Fibroblast of skin of left quadriceps (primary cell): ENCODE measurements around the gene ZBTB17.
"Not testable (repeated sequence)": the region's sequence is repeated elsewhere in the genome, so short reads cannot be mapped to it uniquely, and the experiment has no call there.

Experiments
- DNase-seq, 2 experiments: peaks; one replicate each; pipeline ENCODE4 v3.0.0-alpha.2; 2013; ENCODE audit warnings: low read depth in 2 of 2

Gene ZBTB17

DNA sequence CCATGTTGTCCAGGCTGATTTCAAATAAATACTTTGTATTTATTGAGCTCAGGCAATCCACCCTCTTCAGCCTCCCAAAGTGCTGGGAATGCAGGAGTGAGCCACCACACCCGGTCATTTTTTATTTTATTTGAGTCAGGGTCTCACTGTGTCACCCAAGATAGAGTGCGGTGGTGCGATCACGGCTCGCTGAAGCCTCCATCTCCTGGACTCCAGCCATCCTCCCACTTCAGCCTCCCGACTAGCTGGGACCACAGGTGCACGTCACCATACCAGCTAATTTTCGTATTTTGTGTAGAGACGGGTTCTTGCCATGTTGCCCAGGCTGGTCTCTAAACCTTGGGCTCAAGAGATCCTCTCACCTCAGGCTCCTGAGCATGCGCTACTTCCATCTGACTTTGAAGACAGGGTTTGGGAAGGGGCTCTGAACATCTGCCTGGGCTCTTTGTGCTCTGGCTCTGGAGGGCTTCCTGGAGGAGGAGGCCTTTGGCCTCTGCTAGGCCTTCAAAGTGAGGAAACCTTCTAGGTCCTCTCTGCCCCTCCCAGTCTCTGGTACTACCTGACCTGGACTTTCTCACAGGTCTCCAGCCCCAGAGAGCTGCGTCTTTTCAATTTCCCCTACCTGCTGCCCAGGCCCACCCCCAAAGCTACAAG is 36.2 kb upstream of the ZBTB17 start:
- DNase-seq: no peak

DNA sequence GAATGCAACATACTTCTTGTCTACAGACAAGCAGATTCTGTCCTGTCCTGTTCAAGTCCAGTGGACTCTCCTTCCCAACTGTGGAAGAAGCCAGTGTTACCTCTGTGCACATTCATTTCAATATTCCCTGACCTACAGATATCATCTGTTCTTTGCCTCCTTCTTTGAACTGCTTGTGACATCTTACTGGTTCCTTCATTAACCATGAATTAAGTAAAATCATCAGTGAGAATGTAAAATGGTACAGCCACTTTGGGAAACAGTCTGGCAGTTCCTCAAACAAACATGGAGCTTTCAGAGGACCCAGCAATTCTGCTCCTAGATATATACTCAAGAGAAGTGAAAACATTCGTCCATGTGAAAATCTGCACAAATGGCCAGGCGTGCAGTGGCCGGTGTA is 34.9 kb upstream of the ZBTB17 start:
- DNase-seq: no peak

DNA sequence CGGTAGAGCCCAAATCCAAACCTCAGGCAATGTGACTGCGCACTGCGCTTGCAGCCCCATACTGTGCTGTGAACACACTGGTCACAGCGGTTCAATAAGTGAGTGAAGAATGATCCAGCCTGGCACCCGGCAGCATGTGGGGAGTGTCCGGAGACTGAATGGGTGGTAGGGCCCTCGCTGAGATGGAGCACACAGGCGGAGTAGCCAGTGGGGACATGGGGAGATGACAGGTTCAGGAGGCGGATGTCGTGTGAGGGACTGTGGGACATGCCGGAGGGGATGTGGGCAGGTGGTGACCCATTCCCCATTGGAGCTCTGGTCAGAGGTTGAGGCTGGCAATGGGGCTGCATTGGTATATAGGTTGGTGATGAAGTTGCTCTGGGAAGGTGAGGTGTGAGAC is 33.8 kb upstream of the ZBTB17 start:
- DNase-seq: no peak

DNA sequence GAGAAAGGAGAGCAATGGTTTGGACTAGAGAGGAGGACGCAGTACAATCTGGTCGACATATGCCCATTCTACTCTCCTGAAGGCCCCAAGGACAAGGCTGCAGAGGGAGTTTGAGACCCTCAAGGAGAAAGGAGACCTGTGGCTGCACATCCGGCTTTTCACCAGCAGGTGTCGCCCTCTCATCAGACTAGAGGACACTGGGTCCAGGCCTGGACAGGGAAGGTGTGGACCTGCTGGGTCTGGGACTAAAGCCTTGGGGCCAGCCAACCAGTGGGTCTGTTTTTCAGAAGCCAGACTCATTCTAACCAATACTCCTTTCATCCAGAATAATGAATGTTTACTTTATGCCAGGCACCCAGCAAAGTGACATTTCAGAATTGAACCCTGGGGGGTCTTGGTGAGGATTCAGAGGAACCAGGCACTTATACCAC is 33.1 kb upstream of the ZBTB17 start:
- peak in 1 of 2 experiments; percentile 38 for DNase-seq

DNA sequence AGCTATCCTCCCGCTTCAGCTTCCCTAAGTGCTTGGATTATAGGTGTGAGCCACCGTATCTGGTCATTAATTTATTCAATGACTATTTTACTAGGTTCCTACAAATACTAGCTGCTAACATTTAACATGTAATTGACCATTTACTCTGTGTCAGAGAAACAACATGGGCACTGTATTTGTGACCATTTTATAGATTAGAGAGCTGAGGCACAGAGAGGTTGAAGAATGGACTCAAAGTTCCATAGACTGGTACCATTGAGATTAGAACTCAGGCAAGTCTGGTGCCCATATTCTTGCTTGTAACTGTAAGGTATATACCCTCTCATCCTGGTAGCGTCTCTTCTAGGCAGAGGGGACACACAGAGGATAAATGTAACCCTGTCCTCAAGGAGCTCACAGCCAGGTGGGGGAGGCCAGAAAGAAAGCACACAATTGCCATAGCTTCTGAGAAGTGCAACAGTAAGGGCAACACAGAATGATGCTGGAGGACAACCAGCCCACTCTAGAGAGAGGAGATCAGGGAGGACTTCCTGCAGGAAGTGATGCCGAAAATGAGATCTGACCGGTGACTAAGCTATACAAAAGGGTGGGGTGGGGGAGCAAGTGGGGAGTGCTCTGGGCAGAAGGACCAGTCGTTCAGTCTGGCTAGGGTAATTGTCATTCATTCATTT is 31.9 kb upstream of the ZBTB17 start:
- DNase-seq: no peak

DNA sequence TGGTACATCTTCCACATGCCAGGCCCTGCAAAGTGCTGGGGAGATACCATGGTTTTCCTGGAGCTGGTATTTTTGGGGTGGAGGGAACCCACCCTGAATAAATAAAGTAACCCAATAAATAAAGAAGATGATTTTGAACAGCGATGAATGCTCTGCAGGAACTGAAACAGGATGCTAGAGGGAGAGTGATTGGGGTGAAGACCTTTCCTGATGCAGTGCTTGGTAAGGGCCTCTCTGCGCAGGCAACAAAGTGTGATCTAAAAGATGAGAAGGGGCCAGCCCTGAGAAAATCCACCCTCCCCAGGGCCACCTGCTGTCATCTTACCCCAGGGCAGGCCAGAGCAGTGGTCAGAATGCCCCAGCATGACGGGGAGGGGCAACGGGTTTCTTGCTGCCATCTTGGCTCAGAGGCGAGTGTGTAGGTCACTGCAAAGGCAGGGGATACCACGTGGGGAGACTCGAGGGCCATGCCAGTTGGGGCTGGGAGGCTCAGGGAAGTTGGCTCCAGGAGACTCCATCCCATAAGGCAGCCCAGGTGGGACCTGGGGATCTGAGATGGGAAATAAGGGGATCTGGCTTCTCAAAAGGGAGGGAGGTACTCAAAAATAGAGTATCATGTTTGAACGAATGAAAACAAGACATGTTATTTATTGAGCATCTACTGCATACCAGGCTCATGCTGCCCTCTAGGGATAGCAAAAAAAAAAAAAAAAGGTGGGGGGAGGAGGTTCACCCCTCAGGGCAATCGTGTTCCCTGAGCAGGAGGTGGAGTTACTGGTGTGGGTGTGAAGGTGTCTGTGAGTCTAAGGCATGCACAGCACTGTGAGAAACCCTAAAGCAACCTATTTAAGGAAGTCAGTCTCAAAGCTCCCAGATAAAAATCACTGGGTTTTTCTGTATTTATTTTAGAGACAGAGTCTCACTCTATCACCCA is 30.9 kb upstream of the ZBTB17 start:
- no peak for DNase-seq

DNA sequence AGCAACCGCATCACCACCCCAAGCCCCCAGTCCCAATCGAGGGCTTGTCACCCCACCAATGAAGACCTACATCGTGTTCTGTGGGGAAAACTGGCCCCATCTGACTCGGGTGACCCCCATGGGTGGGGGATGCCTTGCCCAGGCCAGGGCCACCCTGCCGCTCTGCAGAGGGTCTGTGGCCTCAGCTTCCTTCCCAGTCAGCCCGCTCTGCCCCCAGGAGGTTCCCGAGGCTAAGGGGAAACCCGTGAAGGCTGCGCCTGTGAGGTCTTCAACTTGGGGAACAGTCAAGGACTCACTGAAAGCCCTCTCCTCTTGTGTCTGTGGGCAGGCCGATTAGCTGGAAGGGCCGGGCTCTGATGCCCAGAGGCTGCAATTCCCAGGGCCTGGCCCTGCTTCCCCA is 30.1 kb upstream of the ZBTB17 start:
- no peak for DNase-seq

DNA sequence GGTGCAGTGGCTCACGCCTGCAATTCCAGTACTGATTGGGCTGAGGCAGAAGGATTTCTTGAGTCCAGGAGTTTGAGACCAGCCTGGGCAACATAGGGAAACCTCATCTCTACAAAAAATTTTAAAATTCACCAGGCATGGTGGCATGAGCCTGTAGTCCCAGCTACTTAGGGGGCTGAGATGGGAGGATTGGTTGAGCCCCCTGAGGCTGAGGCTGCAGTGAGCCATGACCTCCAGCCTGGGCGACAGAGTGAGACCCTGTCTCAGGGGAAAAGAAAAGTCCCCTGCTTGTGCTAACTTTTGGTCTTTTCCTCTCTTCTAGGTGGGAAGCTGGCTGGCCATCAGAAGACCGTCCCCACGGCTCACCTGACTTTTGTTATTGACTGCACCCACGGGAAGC is 29.7 kb upstream of the ZBTB17 start:
- DNase-seq: no peak

DNA sequence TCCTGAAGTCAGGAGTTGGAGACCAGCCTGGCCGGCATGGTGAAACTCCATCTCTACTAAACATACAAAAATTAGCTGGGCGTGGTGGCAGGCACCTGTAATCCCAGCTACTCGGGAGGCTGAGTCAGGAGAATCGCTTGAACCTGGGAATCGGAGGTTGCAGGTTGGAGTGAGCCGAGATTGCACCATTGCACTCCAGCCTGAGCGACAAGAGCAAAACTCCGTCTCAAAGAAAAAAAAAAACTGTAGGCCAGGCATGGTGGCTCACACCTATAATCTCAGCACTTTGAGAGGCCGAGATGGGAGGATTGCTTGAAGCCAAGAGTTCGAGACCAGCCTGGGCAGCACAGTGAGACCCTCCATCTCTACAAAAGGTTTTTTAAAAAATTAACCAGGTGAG is 25.4 kb upstream of the ZBTB17 start:
- DNase-seq: not testable (repeated sequence)

DNA sequence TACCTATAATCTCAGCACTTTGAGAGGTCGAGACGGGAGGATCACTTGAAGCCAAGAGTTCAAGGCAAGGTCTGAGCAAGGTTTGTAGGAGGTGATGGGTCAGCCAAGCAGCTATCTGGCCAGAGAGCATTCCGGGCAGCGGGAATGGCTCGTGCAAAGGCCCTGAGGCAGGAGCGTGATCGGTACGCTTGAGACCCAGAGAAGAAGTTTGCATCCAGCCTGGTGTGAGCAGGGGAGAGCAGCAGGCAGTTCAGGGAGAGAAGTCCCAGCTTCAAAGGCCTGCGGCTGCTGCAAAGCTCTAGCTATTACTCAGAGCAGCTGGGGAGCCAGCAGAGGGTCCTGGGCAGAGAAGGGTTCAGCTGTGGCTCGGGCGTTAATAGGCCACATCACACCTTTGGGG is 23.0 kb upstream of the ZBTB17 start:
- no peak for DNase-seq

DNA sequence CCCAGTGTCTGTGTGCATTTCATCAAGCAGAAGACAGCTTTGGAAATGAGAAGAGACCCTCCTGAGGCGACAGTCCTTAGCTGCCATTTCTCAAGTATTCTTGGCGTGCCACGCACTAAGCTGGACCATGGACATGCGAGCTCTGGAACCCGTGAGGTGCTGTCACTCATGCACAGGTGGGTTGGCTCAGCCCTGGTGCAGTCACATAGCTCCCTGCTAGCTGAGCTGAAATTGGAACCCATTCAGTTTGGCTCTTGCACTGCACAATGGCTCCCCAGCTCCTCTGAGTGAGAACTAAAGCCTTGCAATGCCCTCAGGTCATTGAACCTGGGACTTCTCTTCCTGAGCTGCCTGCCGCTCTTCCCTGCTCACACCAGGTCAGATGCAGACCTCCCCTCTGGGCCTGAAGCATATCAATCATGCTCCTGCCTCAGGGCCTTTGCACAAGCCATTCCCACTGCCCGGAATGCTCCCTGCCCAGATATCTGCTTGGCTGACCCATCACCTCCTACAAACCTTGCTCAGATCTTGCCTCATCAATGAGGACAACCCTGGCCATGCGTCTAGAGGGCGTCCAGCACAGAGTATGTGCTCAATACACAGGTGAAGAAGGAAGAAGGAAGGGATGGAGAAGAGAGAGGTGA is 21.9 kb upstream of the ZBTB17 start:
- no peak for DNase-seq

DNA sequence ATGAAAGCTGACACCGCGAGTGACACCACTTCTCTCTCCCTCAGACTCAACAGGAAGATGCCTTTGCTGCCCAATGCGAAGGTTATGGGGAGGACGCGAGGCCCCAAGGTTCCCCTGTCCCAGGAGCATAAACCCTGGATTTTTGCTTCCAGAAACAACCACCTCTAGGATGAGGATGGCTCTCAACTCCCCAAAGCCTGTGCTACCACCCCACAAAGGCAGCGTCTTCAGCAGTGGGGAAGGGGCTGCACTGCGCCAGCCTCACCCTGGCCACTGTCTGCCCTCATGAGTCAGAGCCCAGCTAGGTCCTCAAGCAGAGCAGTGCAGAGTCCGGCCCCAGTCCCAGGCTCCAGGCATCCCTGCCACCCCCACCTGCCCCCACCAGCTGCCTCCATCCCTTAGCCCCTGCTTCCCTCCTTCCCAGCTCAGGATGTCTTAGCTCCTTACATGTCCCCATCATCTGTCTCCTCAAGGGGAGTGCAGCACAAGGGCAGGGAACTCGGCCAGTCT is 21.2 kb upstream of the ZBTB17 start:
- no peak for DNase-seq

DNA sequence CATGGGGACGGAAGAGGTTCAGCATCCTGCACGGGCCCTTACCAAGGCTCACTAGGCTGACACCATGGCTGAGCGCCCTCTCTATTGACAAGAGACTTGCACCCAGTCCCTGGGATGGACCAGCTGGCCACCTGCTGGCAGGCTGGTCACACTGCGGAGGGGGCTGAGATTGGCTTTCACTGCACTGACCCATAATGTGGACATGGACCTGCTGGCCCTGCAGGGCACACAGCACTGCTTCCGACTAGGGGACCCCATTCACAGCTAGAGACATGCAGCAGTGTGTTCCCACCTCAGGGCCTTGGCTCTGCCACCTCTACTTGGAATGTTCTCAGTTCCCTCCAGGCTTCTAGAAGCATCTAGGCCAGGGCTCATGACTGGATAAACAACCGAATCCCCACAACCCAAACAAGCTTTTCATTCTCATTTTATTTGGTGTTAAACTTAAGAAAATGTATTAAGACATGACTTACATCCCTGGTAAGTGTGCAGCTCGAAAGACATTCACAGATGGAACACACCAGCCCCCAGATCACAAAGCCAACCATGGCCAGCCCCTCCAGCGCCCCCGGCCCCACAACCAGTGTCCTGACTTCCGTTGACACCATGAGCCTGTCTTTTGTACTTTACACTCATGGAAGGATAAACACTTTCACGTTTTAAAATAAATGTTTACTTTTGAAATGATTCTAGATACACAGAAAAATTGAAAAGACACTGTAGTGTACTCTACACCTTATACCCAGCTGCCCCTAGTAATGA is 18.9 kb upstream of the ZBTB17 start:
- DNase-seq: no peak

DNA sequence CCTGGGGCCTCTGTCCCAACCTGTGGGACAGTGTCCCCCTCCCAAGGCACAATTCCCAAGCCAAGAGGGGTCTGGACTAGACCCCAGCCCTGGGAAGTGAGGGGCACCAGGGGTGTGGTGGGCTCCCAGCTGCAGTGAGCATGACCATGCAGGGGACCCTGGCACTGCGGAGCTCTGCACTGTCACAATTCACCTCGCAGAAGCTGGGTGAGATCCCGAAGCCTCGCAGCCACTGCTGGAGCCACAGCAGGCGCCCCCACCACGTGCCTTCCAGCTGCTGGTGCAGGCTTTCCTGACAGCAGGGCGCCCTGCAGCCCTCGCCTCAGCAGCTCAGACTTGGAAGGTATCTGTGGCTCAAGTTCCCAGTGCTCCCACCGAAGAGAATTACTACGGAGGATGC is 18.2 kb upstream of the ZBTB17 start:
- DNase-seq: no peak

DNA sequence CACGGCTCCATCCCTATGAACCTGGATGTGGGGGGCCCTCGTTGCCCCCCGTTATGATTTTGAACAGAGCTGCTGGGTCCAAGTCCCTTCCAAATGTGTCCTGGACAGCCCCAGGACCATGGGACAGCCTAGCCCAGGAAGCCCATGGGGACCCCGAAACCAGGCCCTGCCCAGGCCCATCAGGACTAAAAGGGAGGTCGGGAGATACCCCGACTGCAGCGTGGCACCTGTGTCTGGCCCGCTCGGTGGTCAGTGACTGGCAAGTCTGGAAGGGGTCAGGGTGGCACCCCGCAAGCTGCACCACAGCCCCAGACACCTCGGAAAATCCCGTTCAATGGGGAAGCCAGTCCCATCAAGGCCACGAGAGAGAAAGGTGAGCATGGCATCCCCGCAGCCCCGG is 17.8 kb upstream of the ZBTB17 start:
- DNase-seq: no peak

DNA sequence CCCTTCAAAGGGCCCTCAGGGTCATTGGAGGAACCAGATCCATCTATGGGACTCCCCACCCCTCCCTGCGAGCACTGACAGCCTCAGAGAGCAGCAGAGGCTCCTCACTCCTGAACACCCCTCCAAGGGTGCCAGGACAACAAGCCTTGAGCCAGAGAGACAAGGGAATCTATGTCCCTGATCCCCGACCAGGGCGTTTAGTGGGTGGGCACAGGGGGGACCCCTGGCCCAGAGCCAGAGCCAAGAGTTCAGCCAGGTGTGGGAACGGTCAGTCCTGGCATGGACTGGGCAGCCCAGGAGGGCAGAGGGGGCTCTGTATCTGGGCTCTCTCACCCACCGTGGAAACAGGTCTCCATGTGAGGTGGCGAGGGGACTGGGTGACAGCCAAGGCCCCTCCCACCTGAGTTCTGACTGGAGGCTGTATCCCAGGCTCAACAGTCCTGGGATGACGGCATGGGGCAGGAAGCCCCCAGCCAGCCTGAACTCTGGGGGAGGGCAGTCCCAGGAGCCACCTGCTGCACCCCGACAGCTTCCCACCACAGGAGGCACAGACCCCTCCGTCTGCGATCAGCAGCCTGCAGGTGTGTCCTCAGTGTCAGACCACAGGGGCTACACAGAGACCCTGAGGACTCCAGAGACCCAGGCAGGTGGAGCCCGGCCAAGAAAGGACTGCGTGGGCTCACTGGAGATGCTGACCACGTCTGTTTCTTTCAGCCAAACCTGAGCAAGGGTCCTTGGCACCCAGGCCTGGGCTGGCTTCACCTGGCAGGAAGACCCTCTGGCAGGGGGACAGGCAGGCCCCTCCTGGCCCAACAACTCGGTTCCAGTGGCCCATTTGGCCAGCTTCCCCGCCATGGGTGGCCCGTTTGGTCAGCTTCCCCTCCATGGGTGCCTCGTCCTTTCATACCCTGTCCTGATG is 16.9 kb upstream of the ZBTB17 start:
- no peak for DNase-seq

DNA sequence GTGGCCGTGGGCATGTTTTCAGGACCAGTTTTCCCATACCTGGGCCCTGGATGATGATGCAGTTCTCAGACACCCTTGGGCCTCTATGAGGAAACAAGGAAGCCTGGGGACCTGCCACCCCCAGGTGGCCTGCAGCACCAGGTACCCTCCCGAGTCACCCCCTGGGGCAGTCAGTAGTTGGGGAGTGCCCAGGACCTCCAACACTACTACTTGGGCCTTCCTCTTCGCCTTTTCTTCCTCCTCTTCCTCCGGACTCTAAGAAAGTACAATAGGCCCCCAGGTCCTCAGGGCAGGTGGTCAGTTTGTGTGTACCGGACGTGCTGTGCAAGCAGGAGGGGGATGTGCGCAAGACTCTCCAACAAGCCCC is 16.3 kb upstream of the ZBTB17 start:
- no peak for DNase-seq

DNA sequence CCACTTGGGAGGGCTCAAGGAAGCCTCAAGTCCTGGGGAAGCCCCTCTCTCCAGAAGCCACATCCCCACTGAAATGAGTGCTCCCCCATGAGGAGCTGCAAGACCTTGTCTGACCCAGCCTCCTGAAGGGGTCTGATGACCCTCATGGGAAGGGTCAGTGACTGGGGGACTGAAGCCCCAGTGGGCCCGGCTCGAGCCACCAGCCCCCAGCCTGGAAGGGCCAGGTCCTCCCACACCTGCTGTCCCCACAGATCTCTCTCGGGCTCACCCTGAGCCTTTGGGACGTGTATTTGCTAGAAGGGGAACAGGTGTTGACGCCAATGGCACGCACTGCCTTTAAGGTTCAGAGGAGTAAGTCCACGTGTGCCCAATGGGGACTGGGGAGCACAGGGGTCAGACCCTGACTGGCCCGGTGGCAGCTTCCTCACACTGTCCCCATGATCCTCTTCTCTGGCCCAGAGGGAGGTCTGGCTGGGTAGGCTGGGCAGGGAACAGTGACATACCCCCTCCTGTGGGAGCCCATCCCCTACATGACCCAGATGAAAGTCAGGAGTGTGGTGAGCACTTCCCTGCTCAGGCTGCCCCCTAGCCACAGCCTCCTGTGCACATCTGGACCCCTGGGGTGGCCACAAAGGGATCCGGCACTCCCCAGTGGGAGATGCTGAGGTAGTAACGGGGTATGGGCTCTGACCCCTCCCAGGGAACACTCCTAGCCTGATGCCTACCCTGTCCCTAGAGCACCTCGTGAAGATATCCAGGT is 15.7 kb upstream of the ZBTB17 start:
- DNase-seq: no peak

DNA sequence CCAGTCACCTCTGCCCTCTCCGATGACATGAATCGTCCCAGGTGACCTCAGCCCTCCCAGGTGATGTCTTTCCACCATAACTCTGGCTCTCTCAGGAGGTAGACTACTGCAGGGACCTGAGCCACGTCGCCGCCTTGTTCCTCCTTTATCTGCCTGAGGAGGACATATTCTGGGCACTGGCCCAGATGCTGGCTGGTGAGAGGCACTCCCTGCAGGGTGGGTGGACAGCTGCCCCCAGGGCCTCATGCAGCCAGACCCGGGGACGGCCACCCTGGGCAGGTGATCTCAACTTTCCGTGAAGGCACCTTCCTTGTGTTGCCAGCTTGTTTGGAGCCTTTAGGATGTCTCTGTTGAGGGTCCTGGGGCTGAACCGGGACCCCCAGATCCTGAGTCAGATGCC is 13.9 kb upstream of the ZBTB17 start:
- DNase-seq: no peak
